Activated B cell treated with CpG ODN at 0.5 μM for 24 hours (primary cell): Measurements from ENCODE around the gene TGM1. TPM values are rescaled to one million over a fixed set of nuclear protein-coding genes. Genes with fewer than 3 reads are reported as not detected.

Experiments used
- ATAC-seq: fragments of 200-7000 bp; cut with Tn5 transposase; one replicate; pipeline ENCODE4 v1.10.0; 2021; ENCODE audit warnings: low read depth, mild to moderate bottlenecking, moderate library complexity
- CTCF ChIA-PET: fragments of 350-600 bp; sonication (Branson Sonifier 250); formaldehyde crosslinking; loops from one replicate; lab custom pipeline; 2021; ENCODE audit warnings: antibody characterized with exemption; lab: Charles Lee
- POLR2A ChIA-PET: fragments of 350-600 bp; sonication (Branson Sonifier 250); formaldehyde crosslinking; loops from one replicate; lab custom pipeline; 2021; ENCODE audit warnings: antibody characterized with exemption; lab: Charles Lee
- DNase-seq: peaks from one replicate; pipeline ENCODE4 v3.0.0; 2022
- H3K27ac Mint-ChIP-seq: one replicate; pipeline ENCODE4 v1.8.0; 2020; ENCODE audit warnings: mixed read lengths
- H3K27me3 Mint-ChIP-seq: one replicate; pipeline ENCODE4 v1.8.0; 2021; ENCODE audit warnings: mixed read lengths
- H3K36me3 Mint-ChIP-seq: one replicate; pipeline ENCODE4 v1.8.0; 2021; ENCODE audit warnings: low read depth, mixed read lengths
- H3K4me1 Mint-ChIP-seq: one replicate; pipeline ENCODE4 v1.8.0; 2021; ENCODE audit warnings: mixed read lengths
- H3K4me3 Mint-ChIP-seq: one replicate; pipeline ENCODE4 v1.8.0; 2020; ENCODE audit warnings: mild to moderate bottlenecking, mixed read lengths
- H3K9me3 Mint-ChIP-seq: one replicate; pipeline ENCODE4 v1.8.0; 2020; ENCODE audit warnings: mixed read lengths
- CTCF ChIP-seq: fragments of 200-600 bp; IDR thresholded peaks from one replicate; pipeline ENCODE4 v1.8.0; 2022; ENCODE audit warnings: antibody characterized with exemption, mild to moderate bottlenecking
- intact Hi-C: fragments of 100-400 bp; cut with micrococcal nuclease; formaldehyde crosslinking; loops from one replicate; pipeline ENCODE4 v1.15.1; 2024
- total RNA-seq: library from RNA; stranded (reverse); gene quantifications from 2 replicates; pipeline ENCODE4 v1.2.3, GENCODE V29; 2022

Gene TGM1
- total RNA-seq, 1 donor from 2014 or later, result 6.5 TPM

- no peaks in the 10 kb centered on the region for H3K27me3 Mint-ChIP-seq
- peaks cover 34% of the 10 kb centered on the region for H3K4me1 Mint-ChIP-seq
- no peak overlapping the region for H3K4me3 Mint-ChIP-seq
- H3K27ac Mint-ChIP-seq, result no peak overlapping the region
- no peak for DNase-seq
- ChIA-PET CTCF (interaction anchor here (0.7 to 1.5 kb wide), 4 partner anchors 12 to 153 kb away, joined by 3 to 6 read pairs (median 4); partner anchors contain the start of genes CIDEB and TINF2), POLR2A (interaction anchor here (1.0 to 5.8 kb wide), 5 partner anchors 9 to 49 kb away, joined by 3 to 61 read pairs (median 20); partner anchors contain the start of genes RABGGTA and TINF2)
- peaks cover 60% of the 10 kb centered on the region for H3K36me3 Mint-ChIP-seq
- H3K9me3 Mint-ChIP-seq, result no peaks in the 10 kb centered on the region
- TF ChIP-seq CTCF, result no peak
- no peak for ATAC-seq
- intact Hi-C loops, result no loop called here
These were observed 28.6 kb upstream of the TGM1 start for GRCh38 chr14:24291446-24292117.

- ChIA-PET POLR2A (interaction anchor here (1.0 to 5.8 kb wide), 8 partner anchors 11 to 155 kb away, joined by 3 to 61 read pairs (median 16); partner anchors contain the start of genes EMC9, MDP1, PSME1 and RABGGTA), CTCF (interaction anchor here (1.1 to 2.3 kb wide), 6 partner anchors 8 to 182 kb away, joined by 3 to 17 read pairs (median 10); partner anchors contain the start of genes CIDEB, DHRS1, NOP9 and RABGGTA)
- peaks cover 52% of the 10 kb centered on the region for H3K36me3 Mint-ChIP-seq
These were observed 27.8 kb upstream of the TGM1 start for GRCh38 chr14:24290746-24291145.

GRCh38 chr14:24289649-24290280 is 26.8 kb upstream of the TGM1 start:
- Mint-ChIP-seq H3K27me3 (no peaks in the 10 kb centered on the region), H3K9me3 (no peaks in the 10 kb centered on the region), H3K36me3 (peaks cover 44% of the 10 kb centered on the region), H3K4me1 (peaks cover 27% of the 10 kb centered on the region), H3K27ac (peak overlapping the region; percentile 70), H3K4me3 (peak overlapping the region; percentile 15)
- CTCF ChIA-PET, result interaction anchor here (0.8 to 2.3 kb wide), 9 partner anchors 9 to 181 kb away, joined by 3 to 17 read pairs (median 5); partner anchors contain the start of genes CIDEB, DHRS1, NOP9 and RABGGTA
- TF ChIP-seq CTCF, result no peak
- ATAC-seq, result peak; percentile 97
- intact Hi-C loops, result loop anchor here (1.0 kb wide), 2 partner anchors 10 to 18 kb away; partner anchors contain the start of gene RABGGTA
- DNase-seq, result no peak
- POLR2A ChIA-PET, result interaction anchor here (0.6 to 5.8 kb wide), 15 partner anchors 10 to 195 kb away, joined by 3 to 61 read pairs (median 4); partner anchors contain the start of genes CIDEB, DCAF11, DHRS1 and EMC9

More at GRCh38 chr14:24290746-24291145, 27.8 kb upstream of the TGM1 start:
- Mint-ChIP-seq H3K9me3 (no peaks in the 10 kb centered on the region), H3K27me3 (no peaks in the 10 kb centered on the region), H3K27ac (no peak overlapping the region), H3K4me1 (peaks cover 27% of the 10 kb centered on the region), H3K4me3 (no peak overlapping the region)
- TF ChIP-seq CTCF, result no peak
- intact Hi-C loops, result no loop called here
- ATAC-seq (no peak), DNase-seq (no peak)

GRCh38 chr14:24286996-24287395 is 24.0 kb upstream of the TGM1 start:
- Mint-ChIP-seq H3K36me3 (peaks cover 29% of the 10 kb centered on the region), H3K27me3 (no peaks in the 10 kb centered on the region), H3K4me1 (peaks cover 34% of the 10 kb centered on the region), H3K4me3 (no peak overlapping the region), H3K27ac (no peak overlapping the region), H3K9me3 (no peaks in the 10 kb centered on the region)
- ChIA-PET CTCF (no interaction called here), POLR2A (interaction anchor here (1.0 to 1.4 kb wide), 2 partner anchors 16 to 44 kb away, joined by 3 read pairs; partner anchors contain the start of genes RABGGTA and TINF2)
- intact Hi-C loops, result no loop called here
- DNase-seq, result no peak
- ATAC-seq, result no peak
- no peak for TF ChIP-seq CTCF
